WTC11 (cell line): ENCODE data around the gene GPR183. TPM values are rescaled to one million over a fixed set of nuclear protein-coding genes. Genes with fewer than 3 reads are reported as not detected.

ENCODE experiments used
- ATAC-seq: fragments of 200-7000 bp; cut with Tn5 transposase; 2 replicates; pipeline ENCODE4 v1.10.0; 2021; ENCODE audit warnings: mild to moderate bottlenecking, moderate library complexity
- CTCF ChIA-PET: fragments of 300-600 bp; sonication (Branson Sonifier 250); formaldehyde crosslinking; loops from one replicate; lab custom pipeline; 2021; ENCODE audit warnings: antibody characterized with exemption; lab: Charles Lee
- POLR2A ChIA-PET: fragments of 350-600 bp; sonication (Branson Sonifier 250); formaldehyde crosslinking; loops from one replicate; lab custom pipeline; 2021; ENCODE audit warnings: antibody characterized with exemption; lab: Charles Lee
- DNase-seq: peaks from one replicate; pipeline ENCODE4 v3.0.0; 2021; ENCODE audit warnings: low spot score
- H3K27ac Mint-ChIP-seq: 2 replicates; pipeline ENCODE4 v1.8.0; 2021; ENCODE audit warnings: mixed read lengths
- H3K27me3 Mint-ChIP-seq: 2 replicates; pipeline ENCODE4 v1.8.0; 2021; ENCODE audit warnings: low read depth, mild to moderate bottlenecking, moderate library complexity, mixed read lengths
- H3K36me3 Mint-ChIP-seq: 2 replicates; pipeline ENCODE4 v1.8.0; 2021; ENCODE audit warnings: mixed read lengths
- H3K4me1 Mint-ChIP-seq: 2 replicates; pipeline ENCODE4 v1.8.0; 2022; ENCODE audit warnings: mixed read lengths
- H3K4me3 Mint-ChIP-seq: 2 replicates; pipeline ENCODE4 v1.8.0; 2021; ENCODE audit warnings: mild to moderate bottlenecking, moderate library complexity, mixed read lengths
- H3K9me3 Mint-ChIP-seq: 2 replicates; pipeline ENCODE4 v1.8.0; 2021; ENCODE audit warnings: mixed read lengths
- ELF4 ChIP-seq: sonication (generic); formaldehyde crosslinking; IDR thresholded peaks from 2 replicates; pipeline ENCODE4 v1.8.1; 2022; ENCODE audit warnings: low read depth, mild to moderate bottlenecking, moderate library complexity, missing genetic modification reagents
- EMX1 ChIP-seq: fragments of 250-450 bp; sonication (Bioruptor Pico); IDR thresholded peaks from 2 replicates; pipeline ENCODE4 v1.8.0; 2021; ENCODE audit warnings: mild to moderate bottlenecking
- FOXK1 ChIP-seq: sonication (generic); formaldehyde crosslinking; IDR thresholded peaks from 2 replicates; pipeline ENCODE4 v1.8.0; 2022; ENCODE audit warnings: mild to moderate bottlenecking, moderate library complexity, missing genetic modification reagents
- FOXP1 ChIP-seq: sonication (generic); formaldehyde crosslinking; IDR thresholded peaks from 2 replicates; pipeline ENCODE4 v1.8.0; 2022; ENCODE audit warnings: missing genetic modification reagents, mild to moderate bottlenecking, moderate library complexity, borderline replicate concordance
- NFATC4 ChIP-seq: fragments of 250-450 bp; sonication (Bioruptor Pico); IDR thresholded peaks from 2 replicates; pipeline ENCODE4 v1.9.0; 2021; ENCODE audit warnings: mild to moderate bottlenecking
- NR3C1 ChIP-seq: sonication (generic); formaldehyde crosslinking; conservative IDR thresholded peaks from 2 replicates; pipeline ENCODE4 v1.8.1; 2023; ENCODE audit warnings: low read depth, mild to moderate bottlenecking, missing genetic modification reagents
- SMAD4 ChIP-seq: sonication (generic); formaldehyde crosslinking; IDR thresholded peaks from 2 replicates; pipeline ENCODE4 v1.8.0; 2022; ENCODE audit warnings: mild to moderate bottlenecking, missing genetic modification reagents
- SOX15 ChIP-seq: fragments of 250-450 bp; sonication (Bioruptor Pico); IDR thresholded peaks from 2 replicates; pipeline ENCODE4 v1.9.0; 2021; ENCODE audit warnings: mild to moderate bottlenecking
- TEAD1 ChIP-seq: sonication (generic); formaldehyde crosslinking; IDR thresholded peaks from 2 replicates; pipeline ENCODE4 v1.8.0; 2022; ENCODE audit warnings: mild to moderate bottlenecking, missing genetic modification reagents
- ZNF219 ChIP-seq: sonication (generic); formaldehyde crosslinking; IDR thresholded peaks from 2 replicates; pipeline ENCODE4 v1.8.0; 2023; ENCODE audit warnings: missing genetic modification reagents, mild to moderate bottlenecking, borderline replicate concordance
- ZNF317 ChIP-seq: sonication (generic); formaldehyde crosslinking; IDR thresholded peaks from 2 replicates; pipeline ENCODE4 v1.8.1; 2023; ENCODE audit warnings: low read depth, mild to moderate bottlenecking, moderate library complexity, missing genetic modification reagents, borderline replicate concordance
- ZNF671 ChIP-seq: fragments of 250-450 bp; sonication (Bioruptor Pico); IDR thresholded peaks from 2 replicates; pipeline ENCODE4 v1.8.0; 2021; ENCODE audit warnings: mild to moderate bottlenecking
- total RNA-seq: library from RNA; stranded (reverse); gene quantifications from 3 replicates; pipeline ENCODE4 v1.2.3, GENCODE V29; 2021
- TF ChIP-seq, protein P1 (sequence below): fragments of 250-450 bp; sonication (Bioruptor Pico); IDR thresholded peaks from 2 replicates; pipeline ENCODE4 v2.1.2; 2022; ENCODE audit warnings: mild to moderate bottlenecking, moderate library complexity
- TF ChIP-seq, protein P2 (sequence below): fragments of 250-450 bp; sonication (Bioruptor Pico); conservative IDR thresholded peaks from 2 replicates; pipeline ENCODE4 v1.9.0; 2021; ENCODE audit warnings: mild to moderate bottlenecking
- TF ChIP-seq, protein P3 (sequence below): sonication (generic); formaldehyde crosslinking; IDR thresholded peaks from 2 replicates; pipeline ENCODE4 v1.8.1; 2023; ENCODE audit warnings: mild to moderate bottlenecking, missing genetic modification reagents, borderline replicate concordance
- TF ChIP-seq, protein P4 (sequence below): sonication (generic); formaldehyde crosslinking; IDR thresholded peaks from 2 replicates; pipeline ENCODE4 v1.8.1; 2022; ENCODE audit warnings: low read depth, mild to moderate bottlenecking, moderate library complexity, missing genetic modification reagents, borderline replicate concordance
- TF ChIP-seq, protein P5 (sequence below): fragments of 200-600 bp; IDR thresholded peaks from 2 replicates; pipeline ENCODE4 v1.8.0; 2022; ENCODE audit warnings: antibody characterized with exemption
- TF ChIP-seq, protein P6 (sequence below): fragments of 250-450 bp; sonication (Bioruptor Pico); IDR thresholded peaks from 2 replicates; pipeline ENCODE4 v1.9.0; 2021; ENCODE audit warnings: moderate library complexity, mild to moderate bottlenecking, inconsistent platforms, borderline replicate concordance
- TF ChIP-seq, protein P7 (sequence below): sonication (generic); formaldehyde crosslinking; IDR thresholded peaks from 2 replicates; pipeline ENCODE4 v1.8.0; 2023; ENCODE audit warnings: missing genetic modification reagents, mild to moderate bottlenecking, borderline replicate concordance

Gene GPR183
- total RNA-seq, 1 experiment from 2014 or later = 0.13 TPM

DNA sequence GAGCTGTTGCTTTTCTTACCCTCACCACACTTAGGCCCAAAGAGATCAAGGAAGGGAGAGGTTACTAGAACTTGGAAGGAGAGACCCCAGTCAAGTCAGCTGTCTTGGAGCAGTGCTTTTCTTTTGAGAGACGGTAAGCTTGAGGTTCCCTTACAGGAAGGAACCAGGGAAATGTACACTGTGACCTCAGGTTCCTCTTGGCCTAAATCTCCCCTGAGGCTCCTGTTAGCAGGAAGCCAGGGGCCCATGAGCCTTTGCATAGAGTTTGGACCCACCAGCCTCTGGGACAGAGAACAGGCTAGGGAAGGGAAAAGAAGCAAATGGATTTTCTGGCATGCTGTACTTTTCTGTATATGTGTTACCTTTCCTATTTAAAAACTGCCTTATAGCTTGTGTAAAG is 43.1 kb downstream of the GPR183 start (continued):
- no peak for TF ChIP-seq NFATC4
- TF ChIP-seq, protein P1, sequence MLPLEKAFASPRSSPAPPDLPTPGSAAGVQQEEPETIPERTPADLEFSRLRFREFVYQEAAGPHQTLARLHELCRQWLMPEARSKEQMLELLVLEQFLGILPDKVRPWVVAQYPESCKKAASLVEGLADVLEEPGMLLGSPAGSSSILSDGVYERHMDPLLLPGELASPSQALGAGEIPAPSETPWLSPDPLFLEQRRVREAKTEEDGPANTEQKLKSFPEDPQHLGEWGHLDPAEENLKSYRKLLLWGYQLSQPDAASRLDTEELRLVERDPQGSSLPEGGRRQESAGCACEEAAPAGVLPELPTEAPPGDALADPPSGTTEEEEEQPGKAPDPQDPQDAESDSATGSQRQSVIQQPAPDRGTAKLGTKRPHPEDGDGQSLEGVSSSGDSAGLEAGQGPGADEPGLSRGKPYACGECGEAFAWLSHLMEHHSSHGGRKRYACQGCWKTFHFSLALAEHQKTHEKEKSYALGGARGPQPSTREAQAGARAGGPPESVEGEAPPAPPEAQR (CRISPR knock-in tag) = no peak
- TF ChIP-seq ZNF317 (CRISPR knock-in tag) = no peak
- TF ChIP-seq, protein P2, sequence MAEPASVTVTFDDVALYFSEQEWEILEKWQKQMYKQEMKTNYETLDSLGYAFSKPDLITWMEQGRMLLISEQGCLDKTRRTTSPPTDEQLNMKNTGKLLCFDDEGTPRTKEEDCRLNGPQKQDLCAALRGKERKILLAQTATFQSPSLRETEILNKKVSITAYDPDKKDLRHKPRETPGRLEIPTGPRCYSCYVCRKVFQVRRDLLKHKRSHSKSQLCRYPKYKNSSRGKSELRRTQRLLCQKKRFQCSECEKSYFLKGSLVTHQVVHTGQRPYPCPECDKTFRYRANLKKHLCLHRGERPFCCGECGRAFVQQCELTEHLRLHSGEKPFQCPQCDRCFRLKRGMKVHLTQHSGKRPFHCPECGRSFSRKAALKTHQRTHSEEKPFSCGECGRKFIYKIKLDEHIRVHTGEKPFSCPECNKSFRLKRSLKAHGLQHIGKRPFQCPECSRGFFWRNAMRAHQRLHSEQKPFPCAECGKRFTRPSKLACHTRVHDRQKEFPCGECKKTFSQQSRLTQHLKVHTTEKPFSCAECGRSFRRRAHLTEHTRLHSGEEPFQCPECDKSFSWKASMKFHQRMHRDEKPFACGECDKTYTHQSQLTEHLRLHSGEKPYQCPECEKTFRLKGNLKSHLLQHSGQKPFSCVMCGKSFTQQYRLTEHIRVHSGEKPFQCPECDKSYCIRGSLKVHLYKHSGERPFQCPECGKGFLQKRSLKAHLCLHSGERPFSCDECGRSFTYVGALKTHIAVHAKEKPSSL (CRISPR knock-in tag) = no peak
- no peak for TF ChIP-seq ELF4 (CRISPR knock-in tag)
- TF ChIP-seq, protein P3, sequence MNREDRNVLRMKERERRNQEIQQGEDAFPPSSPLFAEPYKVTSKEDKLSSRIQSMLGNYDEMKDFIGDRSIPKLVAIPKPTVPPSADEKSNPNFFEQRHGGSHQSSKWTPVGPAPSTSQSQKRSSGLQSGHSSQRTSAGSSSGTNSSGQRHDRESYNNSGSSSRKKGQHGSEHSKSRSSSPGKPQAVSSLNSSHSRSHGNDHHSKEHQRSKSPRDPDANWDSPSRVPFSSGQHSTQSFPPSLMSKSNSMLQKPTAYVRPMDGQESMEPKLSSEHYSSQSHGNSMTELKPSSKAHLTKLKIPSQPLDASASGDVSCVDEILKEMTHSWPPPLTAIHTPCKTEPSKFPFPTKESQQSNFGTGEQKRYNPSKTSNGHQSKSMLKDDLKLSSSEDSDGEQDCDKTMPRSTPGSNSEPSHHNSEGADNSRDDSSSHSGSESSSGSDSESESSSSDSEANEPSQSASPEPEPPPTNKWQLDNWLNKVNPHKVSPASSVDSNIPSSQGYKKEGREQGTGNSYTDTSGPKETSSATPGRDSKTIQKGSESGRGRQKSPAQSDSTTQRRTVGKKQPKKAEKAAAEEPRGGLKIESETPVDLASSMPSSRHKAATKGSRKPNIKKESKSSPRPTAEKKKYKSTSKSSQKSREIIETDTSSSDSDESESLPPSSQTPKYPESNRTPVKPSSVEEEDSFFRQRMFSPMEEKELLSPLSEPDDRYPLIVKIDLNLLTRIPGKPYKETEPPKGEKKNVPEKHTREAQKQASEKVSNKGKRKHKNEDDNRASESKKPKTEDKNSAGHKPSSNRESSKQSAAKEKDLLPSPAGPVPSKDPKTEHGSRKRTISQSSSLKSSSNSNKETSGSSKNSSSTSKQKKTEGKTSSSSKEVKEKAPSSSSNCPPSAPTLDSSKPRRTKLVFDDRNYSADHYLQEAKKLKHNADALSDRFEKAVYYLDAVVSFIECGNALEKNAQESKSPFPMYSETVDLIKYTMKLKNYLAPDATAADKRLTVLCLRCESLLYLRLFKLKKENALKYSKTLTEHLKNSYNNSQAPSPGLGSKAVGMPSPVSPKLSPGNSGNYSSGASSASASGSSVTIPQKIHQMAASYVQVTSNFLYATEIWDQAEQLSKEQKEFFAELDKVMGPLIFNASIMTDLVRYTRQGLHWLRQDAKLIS (CRISPR knock-in tag) = no peak
- TF ChIP-seq, protein P4, sequence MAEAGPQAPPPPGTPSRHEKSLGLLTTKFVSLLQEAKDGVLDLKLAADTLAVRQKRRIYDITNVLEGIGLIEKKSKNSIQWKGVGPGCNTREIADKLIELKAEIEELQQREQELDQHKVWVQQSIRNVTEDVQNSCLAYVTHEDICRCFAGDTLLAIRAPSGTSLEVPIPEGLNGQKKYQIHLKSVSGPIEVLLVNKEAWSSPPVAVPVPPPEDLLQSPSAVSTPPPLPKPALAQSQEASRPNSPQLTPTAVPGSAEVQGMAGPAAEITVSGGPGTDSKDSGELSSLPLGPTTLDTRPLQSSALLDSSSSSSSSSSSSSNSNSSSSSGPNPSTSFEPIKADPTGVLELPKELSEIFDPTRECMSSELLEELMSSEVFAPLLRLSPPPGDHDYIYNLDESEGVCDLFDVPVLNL (CRISPR knock-in tag) = no peak
- no peak for TF ChIP-seq EMX1 (CRISPR knock-in tag)
- TF ChIP-seq SMAD4 = no peak
- TF ChIP-seq FOXP1 (CRISPR knock-in tag) = no peak
- no peak for TF ChIP-seq NR3C1
- no peak for TF ChIP-seq FOXK1 (CRISPR knock-in tag)
- TF ChIP-seq, all 79 proteins: peak for 0

DNA sequence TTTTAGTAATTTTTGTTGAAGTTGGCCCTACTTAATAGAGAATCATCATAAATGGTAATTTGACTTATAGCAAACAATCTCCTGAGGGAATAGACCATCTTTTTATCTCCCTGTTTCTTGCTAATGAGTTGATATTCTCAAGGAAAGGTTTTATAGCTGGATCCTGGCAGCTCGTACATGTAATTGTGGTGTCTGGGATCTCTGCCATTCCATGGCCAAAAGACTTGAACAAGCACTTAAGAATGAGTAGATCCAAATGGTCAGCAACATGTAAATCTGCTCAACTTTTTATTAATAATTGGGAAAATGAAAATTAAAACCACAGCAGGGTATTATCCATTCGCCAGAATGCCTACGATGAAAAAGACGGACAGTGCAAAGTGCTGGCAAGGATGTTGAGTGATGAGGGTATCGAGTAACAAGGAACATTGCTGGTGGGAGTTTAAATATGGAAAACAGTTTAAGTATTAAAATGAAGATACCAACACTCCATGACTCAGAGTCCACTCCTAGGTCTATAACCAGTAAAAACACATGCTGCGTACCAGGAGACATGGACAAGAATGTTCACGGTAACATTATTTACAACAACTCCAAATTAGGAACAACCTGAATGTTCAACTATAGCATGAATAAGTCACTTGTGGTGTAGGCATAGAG is 43.9 kb downstream of the GPR183 start:
- H3K36me3 Mint-ChIP-seq = no peaks in the 10 kb centered on the region
- no peak overlapping the region for H3K4me3 Mint-ChIP-seq
- peaks cover 13% of the 10 kb centered on the region for H3K4me1 Mint-ChIP-seq
- POLR2A ChIA-PET = no interaction called here
- DNase-seq (no peak), ATAC-seq (no peak)
- no peaks in the 10 kb centered on the region for H3K27me3 Mint-ChIP-seq
- H3K9me3 Mint-ChIP-seq = no peaks in the 10 kb centered on the region
- CTCF ChIA-PET = interaction anchor here (1.1 to 3.1 kb wide), 3 partner anchors 48 to 87 kb away, joined by 3 to 17 read pairs (median 10); no protein-coding TSS in a partner anchor
- peak overlapping the region; percentile 73 for H3K27ac Mint-ChIP-seq
- TF ChIP-seq, protein P5, sequence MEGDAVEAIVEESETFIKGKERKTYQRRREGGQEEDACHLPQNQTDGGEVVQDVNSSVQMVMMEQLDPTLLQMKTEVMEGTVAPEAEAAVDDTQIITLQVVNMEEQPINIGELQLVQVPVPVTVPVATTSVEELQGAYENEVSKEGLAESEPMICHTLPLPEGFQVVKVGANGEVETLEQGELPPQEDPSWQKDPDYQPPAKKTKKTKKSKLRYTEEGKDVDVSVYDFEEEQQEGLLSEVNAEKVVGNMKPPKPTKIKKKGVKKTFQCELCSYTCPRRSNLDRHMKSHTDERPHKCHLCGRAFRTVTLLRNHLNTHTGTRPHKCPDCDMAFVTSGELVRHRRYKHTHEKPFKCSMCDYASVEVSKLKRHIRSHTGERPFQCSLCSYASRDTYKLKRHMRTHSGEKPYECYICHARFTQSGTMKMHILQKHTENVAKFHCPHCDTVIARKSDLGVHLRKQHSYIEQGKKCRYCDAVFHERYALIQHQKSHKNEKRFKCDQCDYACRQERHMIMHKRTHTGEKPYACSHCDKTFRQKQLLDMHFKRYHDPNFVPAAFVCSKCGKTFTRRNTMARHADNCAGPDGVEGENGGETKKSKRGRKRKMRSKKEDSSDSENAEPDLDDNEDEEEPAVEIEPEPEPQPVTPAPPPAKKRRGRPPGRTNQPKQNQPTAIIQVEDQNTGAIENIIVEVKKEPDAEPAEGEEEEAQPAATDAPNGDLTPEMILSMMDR = no peak
- TF ChIP-seq ZNF219 (CRISPR knock-in tag) = no peak
- TF ChIP-seq, protein P6, sequence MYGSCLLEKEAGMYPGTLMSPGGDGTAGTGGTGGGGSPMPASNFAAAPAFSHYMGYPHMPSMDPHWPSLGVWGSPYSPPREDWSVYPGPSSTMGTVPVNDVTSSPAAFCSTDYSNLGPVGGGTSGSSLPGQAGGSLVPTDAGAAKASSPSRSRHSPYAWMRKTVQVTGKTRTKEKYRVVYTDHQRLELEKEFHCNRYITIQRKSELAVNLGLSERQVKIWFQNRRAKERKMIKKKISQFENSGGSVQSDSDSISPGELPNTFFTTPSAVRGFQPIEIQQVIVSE = no peak
- TF ChIP-seq, protein P7, sequence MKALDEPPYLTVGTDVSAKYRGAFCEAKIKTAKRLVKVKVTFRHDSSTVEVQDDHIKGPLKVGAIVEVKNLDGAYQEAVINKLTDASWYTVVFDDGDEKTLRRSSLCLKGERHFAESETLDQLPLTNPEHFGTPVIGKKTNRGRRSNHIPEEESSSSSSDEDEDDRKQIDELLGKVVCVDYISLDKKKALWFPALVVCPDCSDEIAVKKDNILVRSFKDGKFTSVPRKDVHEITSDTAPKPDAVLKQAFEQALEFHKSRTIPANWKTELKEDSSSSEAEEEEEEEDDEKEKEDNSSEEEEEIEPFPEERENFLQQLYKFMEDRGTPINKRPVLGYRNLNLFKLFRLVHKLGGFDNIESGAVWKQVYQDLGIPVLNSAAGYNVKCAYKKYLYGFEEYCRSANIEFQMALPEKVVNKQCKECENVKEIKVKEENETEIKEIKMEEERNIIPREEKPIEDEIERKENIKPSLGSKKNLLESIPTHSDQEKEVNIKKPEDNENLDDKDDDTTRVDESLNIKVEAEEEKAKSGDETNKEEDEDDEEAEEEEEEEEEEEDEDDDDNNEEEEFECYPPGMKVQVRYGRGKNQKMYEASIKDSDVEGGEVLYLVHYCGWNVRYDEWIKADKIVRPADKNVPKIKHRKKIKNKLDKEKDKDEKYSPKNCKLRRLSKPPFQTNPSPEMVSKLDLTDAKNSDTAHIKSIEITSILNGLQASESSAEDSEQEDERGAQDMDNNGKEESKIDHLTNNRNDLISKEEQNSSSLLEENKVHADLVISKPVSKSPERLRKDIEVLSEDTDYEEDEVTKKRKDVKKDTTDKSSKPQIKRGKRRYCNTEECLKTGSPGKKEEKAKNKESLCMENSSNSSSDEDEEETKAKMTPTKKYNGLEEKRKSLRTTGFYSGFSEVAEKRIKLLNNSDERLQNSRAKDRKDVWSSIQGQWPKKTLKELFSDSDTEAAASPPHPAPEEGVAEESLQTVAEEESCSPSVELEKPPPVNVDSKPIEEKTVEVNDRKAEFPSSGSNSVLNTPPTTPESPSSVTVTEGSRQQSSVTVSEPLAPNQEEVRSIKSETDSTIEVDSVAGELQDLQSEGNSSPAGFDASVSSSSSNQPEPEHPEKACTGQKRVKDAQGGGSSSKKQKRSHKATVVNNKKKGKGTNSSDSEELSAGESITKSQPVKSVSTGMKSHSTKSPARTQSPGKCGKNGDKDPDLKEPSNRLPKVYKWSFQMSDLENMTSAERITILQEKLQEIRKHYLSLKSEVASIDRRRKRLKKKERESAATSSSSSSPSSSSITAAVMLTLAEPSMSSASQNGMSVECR (CRISPR knock-in tag) = no peak
- TF ChIP-seq FOXK1 (CRISPR knock-in tag) = no peak
- no peak for TF ChIP-seq TEAD1 (CRISPR knock-in tag)
- no peak for TF ChIP-seq ZNF671 (CRISPR knock-in tag)
- no peak for TF ChIP-seq NFATC4
- no peak for TF ChIP-seq SOX15
